ENCODE measurements around the gene ATP8B3. TPM values are rescaled to one million over a fixed set of nuclear protein-coding genes. Genes with fewer than 3 reads are reported as not detected.
"Not testable (repeated sequence)": the region's sequence is repeated elsewhere in the genome, so short reads cannot be mapped to it uniquely, and the experiment has no call there.

Gene ATP8B3
- total RNA-seq, 4 donors from 2014 or later = 0.35 to 4.5 (median 0.94) TPM; not detected in 1

GRCh38 chr19:1806184-1807029 is 5.7 kb downstream of the ATP8B3 start:
- no peak for DNase-seq
- Histone ChIP-seq H3K36me3 (no peaks in the 10 kb centered on the region), H3K9me3 (no peaks in the 10 kb centered on the region), H3K4me3 (no peak overlapping the region), H3K27me3 (no peaks in the 10 kb centered on the region), H3K27ac (no peak overlapping the region), H3K4me1 (peaks cover 0 to under 1% (median 0%) of the 10 kb centered on the region in 4 donors)
- no peak for TF ChIP-seq CTCF (IDR thresholded peaks at IDR 0.05)
- TF ChIP-seq POLR2A (IDR thresholded peaks at IDR 0.05) = no peak

GRCh38 chr19:1805401-1806183 is 6.5 kb downstream of the ATP8B3 start:
- no peaks in the 10 kb centered on the region for H3K9me3 ChIP-seq
- DNase-seq = no peak
- H3K27ac ChIP-seq = no peak overlapping the region
- no peak for TF ChIP-seq CTCF (IDR thresholded peaks at IDR 0.05)
- TF ChIP-seq POLR2A (IDR thresholded peaks at IDR 0.05) = no peak
- no peaks in the 10 kb centered on the region for H3K36me3 ChIP-seq
- no peaks in the 10 kb centered on the region for H3K27me3 ChIP-seq
- no peaks in the 10 kb centered on the region for H3K4me1 ChIP-seq
- no peak overlapping the region for H3K4me3 ChIP-seq

GRCh38 chr19:1804858-1805257 is 7.2 kb downstream of the ATP8B3 start:
- no peaks in the 10 kb centered on the region for H3K4me1 ChIP-seq
- H3K36me3 ChIP-seq = no peaks in the 10 kb centered on the region
- TF ChIP-seq POLR2A (IDR thresholded peaks at IDR 0.05) = no peak
- TF ChIP-seq CTCF (IDR thresholded peaks at IDR 0.05) = no peak
- no peaks in the 10 kb centered on the region for H3K9me3 ChIP-seq
- no peak for DNase-seq
- H3K27me3 ChIP-seq = no peaks in the 10 kb centered on the region
- no peak overlapping the region for H3K27ac ChIP-seq
- no peak overlapping the region for H3K4me3 ChIP-seq

GRCh38 chr19:1799695-1800342 is 12.3 kb downstream of the ATP8B3 start:
- no peaks in the 10 kb centered on the region for H3K27me3 ChIP-seq
- H3K27ac ChIP-seq = no peak overlapping the region
- H3K4me3 ChIP-seq = no peak overlapping the region
- no peaks in the 10 kb centered on the region for H3K9me3 ChIP-seq
- H3K36me3 ChIP-seq = no peaks in the 10 kb centered on the region
- H3K4me1 ChIP-seq = peaks cover 0 to 4% (median 0%) of the 10 kb centered on the region in 4 donors
- TF ChIP-seq POLR2A (IDR thresholded peaks at IDR 0.05) = no peak
- TF ChIP-seq CTCF (IDR thresholded peaks at IDR 0.05) = no peak
- no peak for DNase-seq

GRCh38 chr19:1797313-1797712 is 14.8 kb downstream of the ATP8B3 start:
- not testable (repeated sequence) for H3K4me1 ChIP-seq, H3K9me3 ChIP-seq, H3K4me3 ChIP-seq, H3K27ac ChIP-seq, H3K36me3 ChIP-seq, DNase-seq, H3K27me3 ChIP-seq

All from Peyer's patch (tissue), 4 donors.